ENCODE results near the gene SLC22A23.

The SLC22A23 gene

GRCh38 chr6:3406891-3407809, 49.7 kb downstream of the SLC22A23 start:
- Histone ChIP-seq H3K9me3 (ENCODE audit: control insufficient read depth in 1 of 2, low read length in 2 of 2) (no peaks in the 10 kb centered on the region), H3K4me1 (ENCODE audit: control insufficient read depth in 1 of 2, insufficient read depth in 2 of 2, low read length in 2 of 2) (peaks cover 72 to 83% of the 10 kb centered on the region in 2 donors), H3K36me3 (ENCODE audit: control insufficient read depth in 1 of 2, insufficient read depth in 2 of 2, low read length in 2 of 2) (no peaks in the 10 kb centered on the region), H3K27me3 (ENCODE audit: control insufficient read depth in 1 of 2, insufficient read depth in 2 of 2, low read length in 2 of 2) (no peaks in the 10 kb centered on the region), H3K4me3 (ENCODE audit: low read depth in 1 of 2, low read length in 2 of 2) (peak overlapping the region in 1 of 2 donors; percentile 73), H3K27ac (ENCODE audit: low read depth, low read length) (no peak overlapping the region), H3K9ac (ENCODE audit: low read depth in 1 of 2, low read length in 2 of 2) (no peak overlapping the region)

- H3K9ac ChIP-seq (ENCODE audit: low read depth in 1 of 2, low read length in 2 of 2), result no peak overlapping the region
- H3K4me1 ChIP-seq (ENCODE audit: control insufficient read depth in 1 of 2, insufficient read depth in 2 of 2, low read length in 2 of 2), result peaks cover 71 to 83% of the 10 kb centered on the region in 2 donors
- H3K4me3 ChIP-seq (ENCODE audit: low read depth in 1 of 2, low read length in 2 of 2), result no peak overlapping the region
- H3K9me3 ChIP-seq (ENCODE audit: control insufficient read depth in 1 of 2, low read length in 2 of 2), result no peaks in the 10 kb centered on the region
- H3K27me3 ChIP-seq (ENCODE audit: control insufficient read depth in 1 of 2, insufficient read depth in 2 of 2, low read length in 2 of 2), result no peaks in the 10 kb centered on the region
- no peak overlapping the region for H3K27ac ChIP-seq (ENCODE audit: low read depth, low read length)
- no peaks in the 10 kb centered on the region for H3K36me3 ChIP-seq (ENCODE audit: control insufficient read depth in 1 of 2, insufficient read depth in 2 of 2, low read length in 2 of 2)
These were observed 50.5 kb downstream of the SLC22A23 start for GRCh38 chr6:3406362-3406821.

GRCh38 chr6:3405679-3406078, 51.2 kb downstream of the SLC22A23 start:
- Histone ChIP-seq H3K36me3 (ENCODE audit: control insufficient read depth in 1 of 2, insufficient read depth in 2 of 2, low read length in 2 of 2) (no peaks in the 10 kb centered on the region), H3K9ac (ENCODE audit: low read depth in 1 of 2, low read length in 2 of 2) (no peak overlapping the region), H3K4me1 (ENCODE audit: control insufficient read depth in 1 of 2, insufficient read depth in 2 of 2, low read length in 2 of 2) (peaks cover 63 to 77% of the 10 kb centered on the region in 2 donors), H3K9me3 (ENCODE audit: control insufficient read depth in 1 of 2, low read length in 2 of 2) (no peaks in the 10 kb centered on the region), H3K27ac (ENCODE audit: low read depth, low read length) (no peak overlapping the region), H3K4me3 (ENCODE audit: low read depth in 1 of 2, low read length in 2 of 2) (no peak overlapping the region), H3K27me3 (ENCODE audit: control insufficient read depth in 1 of 2, insufficient read depth in 2 of 2, low read length in 2 of 2) (no peaks in the 10 kb centered on the region)

- Histone ChIP-seq H3K4me1 (ENCODE audit: control insufficient read depth in 1 of 2, insufficient read depth in 2 of 2, low read length in 2 of 2) (peaks cover 66 to 82% of the 10 kb centered on the region in 2 donors), H3K4me3 (ENCODE audit: low read depth in 1 of 2, low read length in 2 of 2) (no peak overlapping the region), H3K27me3 (ENCODE audit: control insufficient read depth in 1 of 2, insufficient read depth in 2 of 2, low read length in 2 of 2) (no peaks in the 10 kb centered on the region), H3K36me3 (ENCODE audit: control insufficient read depth in 1 of 2, insufficient read depth in 2 of 2, low read length in 2 of 2) (peaks cover 0 to 4% of the 10 kb centered on the region in 2 donors), H3K27ac (ENCODE audit: low read depth, low read length) (no peak overlapping the region), H3K9me3 (ENCODE audit: control insufficient read depth in 1 of 2, low read length in 2 of 2) (no peaks in the 10 kb centered on the region), H3K9ac (ENCODE audit: low read depth in 1 of 2, low read length in 2 of 2) (peak overlapping the region in 1 of 2 donors; percentile 32)
These were observed 51.7 kb downstream of the SLC22A23 start for GRCh38 chr6:3405182-3405518.

- peak overlapping the region; percentile 41 for H3K27ac ChIP-seq (ENCODE audit: low read depth, low read length)
- no peaks in the 10 kb centered on the region for H3K9me3 ChIP-seq (ENCODE audit: control insufficient read depth in 1 of 2, low read length in 2 of 2)
- H3K4me3 ChIP-seq (ENCODE audit: low read depth in 1 of 2, low read length in 2 of 2), result peak overlapping the region in 1 of 2 donors; percentile 20
- H3K36me3 ChIP-seq (ENCODE audit: control insufficient read depth in 1 of 2, insufficient read depth in 2 of 2, low read length in 2 of 2), result peaks cover 0 to 4% of the 10 kb centered on the region in 2 donors
- H3K4me1 ChIP-seq (ENCODE audit: control insufficient read depth in 1 of 2, insufficient read depth in 2 of 2, low read length in 2 of 2), result peaks cover 78 to 86% of the 10 kb centered on the region in 2 donors
- peak overlapping the region; percentile 21 to 45 for H3K9ac ChIP-seq (ENCODE audit: low read depth in 1 of 2, low read length in 2 of 2)
- no peaks in the 10 kb centered on the region for H3K27me3 ChIP-seq (ENCODE audit: control insufficient read depth in 1 of 2, insufficient read depth in 2 of 2, low read length in 2 of 2)
These were observed 53.3 kb downstream of the SLC22A23 start for GRCh38 chr6:3403238-3404173.

- Histone ChIP-seq H3K27ac (ENCODE audit: low read depth, low read length) (peak overlapping the region; percentile 5), H3K4me3 (ENCODE audit: low read depth in 1 of 2, low read length in 2 of 2) (no peak overlapping the region), H3K9me3 (ENCODE audit: control insufficient read depth in 1 of 2, low read length in 2 of 2) (no peaks in the 10 kb centered on the region), H3K36me3 (ENCODE audit: control insufficient read depth in 1 of 2, insufficient read depth in 2 of 2, low read length in 2 of 2) (peaks cover 0 to 4% of the 10 kb centered on the region in 2 donors), H3K9ac (ENCODE audit: low read depth in 1 of 2, low read length in 2 of 2) (peak overlapping the region in 1 of 2 donors; percentile 52), H3K27me3 (ENCODE audit: control insufficient read depth in 1 of 2, insufficient read depth in 2 of 2, low read length in 2 of 2) (no peaks in the 10 kb centered on the region), H3K4me1 (ENCODE audit: control insufficient read depth in 1 of 2, insufficient read depth in 2 of 2, low read length in 2 of 2) (peaks cover 78 to 83% of the 10 kb centered on the region in 2 donors)
These were observed 54.3 kb downstream of the SLC22A23 start for GRCh38 chr6:3402310-3403237.

- no peaks in the 10 kb centered on the region for H3K9me3 ChIP-seq (ENCODE audit: control insufficient read depth in 1 of 2, low read length in 2 of 2)
- H3K9ac ChIP-seq (ENCODE audit: low read depth in 1 of 2, low read length in 2 of 2), result no peak overlapping the region
- H3K4me1 ChIP-seq (ENCODE audit: control insufficient read depth in 1 of 2, insufficient read depth in 2 of 2, low read length in 2 of 2), result peaks cover 73% of the 10 kb centered on the region in 2 donors
- H3K36me3 ChIP-seq (ENCODE audit: control insufficient read depth in 1 of 2, insufficient read depth in 2 of 2, low read length in 2 of 2), result peaks cover 0 to 4% of the 10 kb centered on the region in 2 donors
- H3K27ac ChIP-seq (ENCODE audit: low read depth, low read length), result no peak overlapping the region
- H3K27me3 ChIP-seq (ENCODE audit: control insufficient read depth in 1 of 2, insufficient read depth in 2 of 2, low read length in 2 of 2), result no peaks in the 10 kb centered on the region
- no peak overlapping the region for H3K4me3 ChIP-seq (ENCODE audit: low read depth in 1 of 2, low read length in 2 of 2)
These were observed 56.7 kb downstream of the SLC22A23 start for GRCh38 chr6:3400162-3400561.

- Histone ChIP-seq H3K27ac (ENCODE audit: low read depth, low read length) (no peak overlapping the region), H3K36me3 (ENCODE audit: control insufficient read depth in 1 of 2, insufficient read depth in 2 of 2, low read length in 2 of 2) (peaks cover 0 to 4% of the 10 kb centered on the region in 2 donors), H3K27me3 (ENCODE audit: control insufficient read depth in 1 of 2, insufficient read depth in 2 of 2, low read length in 2 of 2) (no peaks in the 10 kb centered on the region), H3K9ac (ENCODE audit: low read depth in 1 of 2, low read length in 2 of 2) (peak overlapping the region in 1 of 2 donors; percentile 7), H3K4me1 (ENCODE audit: control insufficient read depth in 1 of 2, insufficient read depth in 2 of 2, low read length in 2 of 2) (peaks cover 64% of the 10 kb centered on the region in 2 donors), H3K9me3 (ENCODE audit: control insufficient read depth in 1 of 2, low read length in 2 of 2) (no peaks in the 10 kb centered on the region), H3K4me3 (ENCODE audit: low read depth in 1 of 2, low read length in 2 of 2) (no peak overlapping the region)
These were observed 57.8 kb downstream of the SLC22A23 start for GRCh38 chr6:3398755-3399696.
